Activated CD8-positive, alpha-beta memory T cell treated with anti-CD3 and anti-CD28 coated beads for 36 hours (primary cell): ENCODE data around the gene HECTD4. TPM values are rescaled to one million over a fixed set of nuclear protein-coding genes. Genes with fewer than 3 reads are reported as not detected.
"Not testable (repeated sequence)": the region's sequence is repeated elsewhere in the genome, so short reads cannot be mapped to it uniquely, and the experiment has no call there.

Experiments
- CTCF ChIA-PET: fragments of 350-600 bp; sonication (Branson Sonifier 250); formaldehyde crosslinking; loops from one replicate; lab custom pipeline; 2021; ENCODE audit warnings: antibody characterized with exemption; lab: Charles Lee
- POLR2A ChIA-PET: fragments of 350-600 bp; sonication (Branson Sonifier 250); formaldehyde crosslinking; loops from one replicate; lab custom pipeline; 2021; ENCODE audit warnings: antibody characterized with exemption; lab: Charles Lee
- total RNA-seq, 2 experiments: library from RNA; stranded (reverse); gene quantifications; one replicate each; pipeline ENCODE4 v1.2.3, GENCODE V29; 2021

The HECTD4 gene
- total RNA-seq, 2 experiments from 2014 or later, result 23.4 to 29.0 TPM

- ChIA-PET POLR2A (interaction anchor here (0.6 kb wide), 1 partner anchor 35 kb away, joined by 3 read pairs; no protein-coding TSS in a partner anchor), CTCF (no interaction called here)
Measured at GRCh38 chr12:112160611-112161010, 221.6 kb downstream of the HECTD4 start.

DNA sequence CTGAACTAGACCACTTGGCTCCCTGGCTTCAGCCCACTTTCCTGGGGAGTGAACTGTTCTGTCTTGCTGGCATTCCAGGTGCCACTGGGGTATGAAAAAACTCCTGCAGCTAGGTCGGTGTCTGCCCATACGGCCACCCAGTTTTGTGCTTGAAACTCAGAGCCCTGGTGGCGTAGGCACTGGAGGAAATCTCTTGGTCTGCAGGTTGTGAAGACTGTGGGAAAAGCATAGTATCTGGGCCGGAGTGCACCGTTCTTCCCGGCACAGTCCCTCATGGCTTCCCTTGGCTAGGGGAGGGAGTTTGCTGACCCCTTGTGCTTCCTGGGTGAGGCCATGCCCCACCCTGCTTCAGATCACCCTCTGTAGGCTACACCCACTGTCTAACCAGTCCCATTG, 223.1 kb downstream of the HECTD4 start:
- POLR2A ChIA-PET, result no interaction called here
- CTCF ChIA-PET, result interaction anchor here (1.1 kb wide), 1 partner anchor 39 kb away, joined by 3 read pairs; no protein-coding TSS in a partner anchor

- POLR2A ChIA-PET, result not testable (repeated sequence)
- CTCF ChIA-PET, result interaction anchor here (1.1 kb wide), 1 partner anchor 39 kb away, joined by 3 read pairs; no protein-coding TSS in a partner anchor
Measured at GRCh38 chr12:112158461-112159145, 223.6 kb downstream of the HECTD4 start.

- ChIA-PET POLR2A (no interaction called here), CTCF (no interaction called here)
Measured at GRCh38 chr12:112153893-112154219, 228.4 kb downstream of the HECTD4 start.

DNA sequence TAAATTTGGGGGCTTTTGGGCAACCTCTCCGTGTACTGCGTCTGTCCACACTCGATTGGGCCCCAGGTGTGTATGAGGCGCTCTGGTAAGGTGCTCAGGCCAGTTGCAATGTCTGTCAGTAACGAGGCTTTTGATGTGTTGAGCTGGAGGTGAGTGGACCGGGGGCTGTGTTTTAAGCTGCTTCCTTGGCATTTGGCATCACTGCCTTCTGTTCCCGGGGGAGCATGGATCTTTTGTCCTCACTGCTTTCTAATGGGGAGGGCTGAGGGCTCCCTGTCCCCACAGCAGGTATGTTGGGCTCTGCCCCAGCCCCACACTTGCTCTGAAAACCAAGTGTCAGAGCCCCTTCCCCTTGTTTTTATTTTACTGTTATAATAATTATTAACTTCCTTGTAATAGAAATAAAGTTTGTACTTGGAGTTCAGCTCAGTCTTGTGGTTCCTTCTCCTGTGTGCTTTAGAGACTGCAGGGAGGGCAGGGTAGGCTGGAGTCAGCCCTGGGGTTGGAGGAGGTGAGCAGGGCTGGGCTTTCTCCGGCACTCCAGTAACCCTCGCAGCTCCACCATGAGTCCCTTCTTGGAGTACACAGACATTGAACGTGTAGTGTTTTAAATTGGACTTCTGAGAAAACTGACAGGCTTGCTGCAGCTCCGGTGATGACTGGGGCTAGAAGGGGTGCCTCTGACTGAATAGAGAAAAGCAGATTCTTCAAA, 228.9 kb downstream of the HECTD4 start:
- CTCF ChIA-PET, result interaction anchor here (0.6 kb wide), 1 partner anchor 153 kb away, joined by 3 read pairs; no protein-coding TSS in a partner anchor
- POLR2A ChIA-PET, result no interaction called here

DNA sequence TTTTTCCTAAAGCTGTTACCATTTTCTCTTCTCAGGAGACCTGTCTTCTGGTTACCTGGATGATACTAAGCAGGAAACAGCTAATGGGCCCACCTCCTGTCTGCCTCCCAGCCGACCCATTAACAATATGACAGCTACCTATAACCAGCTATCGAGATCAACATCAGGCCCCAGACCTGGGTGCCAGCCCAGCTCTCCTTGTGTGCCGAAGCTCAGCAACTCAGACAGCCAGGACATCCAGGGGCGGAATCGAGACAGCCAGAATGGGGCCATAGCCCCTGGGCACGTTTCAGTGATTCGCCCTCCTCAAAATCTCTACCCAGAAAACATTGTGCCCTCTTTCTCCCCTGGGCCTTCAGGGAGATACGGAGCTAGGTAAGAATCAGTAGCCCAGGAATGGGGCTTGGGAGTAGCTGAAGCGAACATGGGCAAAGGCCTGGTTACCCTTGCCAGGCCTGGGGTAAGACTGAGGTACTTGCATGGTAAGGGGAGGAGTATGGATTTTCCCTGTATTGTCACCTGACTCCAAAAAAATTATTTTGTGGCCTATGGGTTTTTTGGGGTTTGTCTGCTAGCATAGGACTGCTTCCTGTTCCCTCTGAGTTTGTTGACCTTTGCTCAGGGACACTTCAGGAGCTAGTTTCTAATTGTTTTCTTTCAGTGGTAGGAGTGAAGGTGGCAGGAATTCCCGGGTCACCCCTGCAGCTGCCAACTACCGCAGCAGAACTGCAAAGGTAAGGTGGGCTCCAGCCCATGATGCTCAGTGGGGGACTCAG, 230.3 kb downstream of the HECTD4 start:
- CTCF ChIA-PET, result no interaction called here

DNA sequence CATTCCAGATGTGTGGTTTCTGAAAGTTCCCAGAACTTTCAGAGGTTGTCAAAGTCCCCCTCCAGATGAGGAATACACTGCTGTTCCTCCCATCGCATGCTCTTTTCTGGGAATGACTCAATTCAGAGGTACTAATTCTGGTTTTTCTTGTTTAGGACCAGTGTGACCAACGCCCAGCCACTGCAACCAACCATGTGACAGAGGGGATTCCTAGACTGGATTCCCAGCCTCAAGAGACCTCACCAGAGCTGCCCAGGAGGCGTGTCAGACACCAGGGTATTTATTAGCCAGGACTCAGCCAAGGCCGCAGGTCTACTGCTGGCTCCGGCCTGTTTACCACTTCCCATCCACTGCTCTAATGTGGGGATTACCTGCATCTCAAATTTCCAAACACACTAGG, 232.6 kb downstream of the HECTD4 start:
- ChIA-PET POLR2A (no interaction called here), CTCF (no interaction called here)

More for the DNA sequence above, 230.3 kb downstream of the HECTD4 start:
- POLR2A ChIA-PET, result no interaction called here

- ChIA-PET POLR2A (no interaction called here), CTCF (no interaction called here)
Measured at GRCh38 chr12:112148031-112148513, 234.2 kb downstream of the HECTD4 start.

DNA sequence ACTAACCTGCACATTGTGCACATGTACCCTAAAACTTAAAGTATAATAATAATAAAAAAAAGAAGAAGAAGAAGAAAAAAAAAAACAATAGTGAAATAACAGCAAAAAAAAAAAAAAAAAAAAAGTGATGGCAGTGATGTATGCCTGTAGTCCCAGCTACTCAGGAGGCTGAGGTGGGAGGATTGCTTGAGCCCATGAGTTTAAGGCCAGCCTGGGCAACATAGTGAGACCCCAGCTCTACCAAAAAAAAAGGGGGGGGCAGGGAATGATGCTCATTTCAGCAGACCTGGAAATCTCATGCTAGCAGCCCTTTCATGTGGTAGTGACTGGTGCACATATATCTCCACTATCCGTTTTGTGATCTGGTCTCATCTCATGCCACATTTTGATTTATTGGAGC, 236.1 kb downstream of the HECTD4 start:
- ChIA-PET CTCF (interaction anchor here (0.6 kb wide), 1 partner anchor 61 kb away, joined by 4 read pairs; no protein-coding TSS in a partner anchor), POLR2A (no interaction called here)

- ChIA-PET CTCF (no interaction called here), POLR2A (no interaction called here)
Measured at GRCh38 chr12:112140728-112141127, 241.5 kb downstream of the HECTD4 start.

DNA sequence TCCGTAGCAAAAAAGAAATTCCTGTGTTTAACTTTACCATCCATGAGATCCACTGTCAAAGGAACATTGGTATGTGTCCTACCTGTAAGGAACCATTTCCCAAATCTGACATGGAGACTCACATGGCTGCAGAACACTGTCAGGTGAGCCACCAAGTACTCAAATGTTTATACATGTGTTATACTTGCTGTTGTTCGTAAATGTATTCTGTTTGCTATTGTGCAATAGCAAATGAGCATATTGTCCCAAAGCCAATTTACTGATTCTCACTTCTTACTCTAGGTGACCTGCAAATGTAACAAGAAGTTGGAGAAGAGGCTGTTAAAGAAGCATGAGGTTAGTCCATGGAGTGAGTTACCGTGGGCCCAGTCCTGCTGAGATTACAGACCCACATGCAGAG, 247.5 kb downstream of the HECTD4 start:
- CTCF ChIA-PET, result no interaction called here
- POLR2A ChIA-PET, result no interaction called here

DNA sequence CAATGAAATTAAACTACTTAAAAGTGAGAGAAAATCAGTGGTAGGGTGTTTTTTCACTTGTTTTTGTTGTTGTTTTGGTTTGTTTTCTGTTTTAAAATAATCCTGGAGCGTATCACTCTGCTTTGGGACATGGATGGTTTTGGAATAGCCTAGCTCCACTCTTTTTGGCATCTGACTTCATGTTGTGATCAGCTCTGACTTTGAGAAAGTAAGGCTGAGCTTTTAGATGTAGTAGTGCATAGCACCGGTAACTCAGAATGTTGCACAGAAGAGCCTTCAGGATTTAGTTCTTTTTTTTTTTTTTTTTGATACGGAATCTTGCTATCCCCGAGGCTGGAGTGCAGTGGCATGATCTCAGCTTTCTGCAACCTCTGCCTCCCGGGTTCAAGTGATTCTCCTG, 248.8 kb downstream of the HECTD4 start:
- POLR2A ChIA-PET, result no interaction called here
- CTCF ChIA-PET, result interaction anchor here (0.6 to 1.5 kb wide), 4 partner anchors 27 to 290 kb away, joined by 3 to 4 read pairs (median 3); no protein-coding TSS in a partner anchor

DNA sequence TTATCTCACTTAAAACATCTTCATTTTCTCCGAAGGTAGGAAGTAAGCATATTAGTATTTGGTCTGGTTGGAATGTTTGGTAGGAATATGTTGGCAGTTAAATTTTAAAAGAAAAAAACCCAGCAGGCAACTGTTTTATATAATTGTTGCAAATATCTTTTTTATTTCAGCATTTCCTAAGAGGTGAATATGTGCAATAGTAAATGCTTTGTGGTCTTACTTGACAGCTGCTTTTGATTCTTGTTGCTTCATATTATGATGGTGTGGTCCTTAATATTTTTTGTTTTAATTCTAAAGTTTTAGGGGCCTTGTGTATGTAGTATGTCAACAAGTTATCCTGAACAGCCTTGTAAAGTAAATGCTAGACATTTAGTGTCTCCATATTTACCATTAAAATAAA, 250.5 kb downstream of the HECTD4 start:
- ChIA-PET POLR2A (interaction anchor here (0.6 kb wide), 1 partner anchor 117 kb away, joined by 6 read pairs; no protein-coding TSS in a partner anchor), CTCF (interaction anchor here (1.5 kb wide), 1 partner anchor 17 kb away, joined by 3 read pairs; no protein-coding TSS in a partner anchor)

DNA sequence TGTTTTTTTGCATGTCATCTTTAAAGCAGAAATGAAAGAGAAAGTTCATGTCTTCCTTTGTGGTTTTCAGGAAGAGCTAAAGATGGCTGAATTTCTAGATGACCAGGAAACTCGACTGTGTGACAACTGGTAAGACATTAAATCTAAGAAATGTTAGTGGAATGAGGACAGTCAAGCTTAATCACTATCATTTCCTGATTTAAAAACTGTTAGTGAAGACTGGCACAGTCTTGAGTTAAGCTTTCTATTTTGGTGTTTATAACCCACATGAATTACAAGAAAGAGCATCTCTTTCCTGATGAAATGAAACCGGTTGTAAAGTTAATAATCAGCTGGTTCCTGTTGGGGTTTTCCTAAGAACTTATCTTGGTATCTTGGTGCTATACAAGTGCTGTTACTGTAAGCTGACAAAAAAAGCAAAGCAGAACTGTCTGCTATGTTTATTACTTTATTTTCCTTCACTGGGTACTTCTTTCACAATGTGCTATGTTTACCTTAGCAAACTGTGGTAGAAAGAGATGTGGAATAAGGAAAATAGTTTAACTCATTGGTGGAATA, 251.7 kb downstream of the HECTD4 start:
- ChIA-PET CTCF (interaction anchor here (0.8 kb wide), 1 partner anchor 33 kb away, joined by 5 read pairs; no protein-coding TSS in a partner anchor), POLR2A (interaction anchor here (0.7 to 1.6 kb wide), 4 partner anchors 21 to 46 kb away, joined by 3 to 7 read pairs (median 5); partner anchors contain the start of gene NAA25)

DNA sequence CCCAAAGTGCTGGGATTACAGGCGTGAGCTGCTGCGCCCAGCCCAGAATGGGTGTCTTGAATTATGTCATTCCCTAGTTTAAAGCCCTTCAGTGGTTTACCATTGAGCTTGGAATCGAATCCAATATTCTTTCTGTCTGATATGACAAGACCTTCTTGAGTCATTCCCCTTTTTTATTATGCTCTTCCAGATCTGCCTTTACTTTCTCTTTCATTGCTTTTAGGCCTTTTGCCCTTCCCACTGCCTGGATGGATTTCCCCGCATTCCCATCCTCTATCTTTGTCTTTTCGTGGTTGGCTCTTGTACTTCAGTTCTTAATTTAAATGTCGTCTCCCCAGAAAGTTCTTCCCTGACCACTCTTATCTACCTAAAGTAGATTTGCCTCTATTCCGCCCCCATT, 255.3 kb downstream of the HECTD4 start:
- ChIA-PET POLR2A (interaction anchor here (0.6 to 2.5 kb wide), 3 partner anchors 18 to 43 kb away, joined by 3 to 9 read pairs (median 6); no protein-coding TSS in a partner anchor), CTCF (interaction anchor here (3.2 kb wide), 1 partner anchor 20 kb away, joined by 12 read pairs; no protein-coding TSS in a partner anchor)

DNA sequence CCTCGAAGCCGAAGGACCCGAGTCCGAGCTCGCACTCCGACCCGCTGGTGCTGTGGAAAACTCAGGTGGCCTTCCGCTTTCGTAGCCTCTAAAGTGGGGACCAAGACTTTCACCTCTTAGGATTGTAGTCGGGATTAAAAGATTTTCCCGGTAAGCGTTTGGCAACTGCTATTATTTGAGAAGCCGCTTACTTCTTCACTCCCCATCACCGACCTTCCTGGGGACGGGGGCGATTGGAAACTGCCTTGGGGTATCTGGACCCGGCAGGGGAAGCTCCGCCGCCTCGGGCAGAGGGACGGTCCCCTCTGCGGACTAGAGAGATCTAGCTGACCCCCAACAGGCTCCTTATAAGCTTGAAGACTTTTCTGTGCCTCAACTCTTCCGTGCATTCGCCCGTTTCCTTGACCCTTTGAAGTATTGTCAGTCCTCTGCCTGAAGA, 256.2 kb downstream of the HECTD4 start:
- POLR2A ChIA-PET, result interaction anchor here (0.5 to 2.5 kb wide), 7 partner anchors 17 to 1563 kb away, joined by 3 to 9 read pairs (median 4); no protein-coding TSS in a partner anchor
- CTCF ChIA-PET, result interaction anchor here (1.0 to 3.2 kb wide), 2 partner anchors 19 to 49 kb away, joined by 3 to 12 read pairs; no protein-coding TSS in a partner anchor

DNA sequence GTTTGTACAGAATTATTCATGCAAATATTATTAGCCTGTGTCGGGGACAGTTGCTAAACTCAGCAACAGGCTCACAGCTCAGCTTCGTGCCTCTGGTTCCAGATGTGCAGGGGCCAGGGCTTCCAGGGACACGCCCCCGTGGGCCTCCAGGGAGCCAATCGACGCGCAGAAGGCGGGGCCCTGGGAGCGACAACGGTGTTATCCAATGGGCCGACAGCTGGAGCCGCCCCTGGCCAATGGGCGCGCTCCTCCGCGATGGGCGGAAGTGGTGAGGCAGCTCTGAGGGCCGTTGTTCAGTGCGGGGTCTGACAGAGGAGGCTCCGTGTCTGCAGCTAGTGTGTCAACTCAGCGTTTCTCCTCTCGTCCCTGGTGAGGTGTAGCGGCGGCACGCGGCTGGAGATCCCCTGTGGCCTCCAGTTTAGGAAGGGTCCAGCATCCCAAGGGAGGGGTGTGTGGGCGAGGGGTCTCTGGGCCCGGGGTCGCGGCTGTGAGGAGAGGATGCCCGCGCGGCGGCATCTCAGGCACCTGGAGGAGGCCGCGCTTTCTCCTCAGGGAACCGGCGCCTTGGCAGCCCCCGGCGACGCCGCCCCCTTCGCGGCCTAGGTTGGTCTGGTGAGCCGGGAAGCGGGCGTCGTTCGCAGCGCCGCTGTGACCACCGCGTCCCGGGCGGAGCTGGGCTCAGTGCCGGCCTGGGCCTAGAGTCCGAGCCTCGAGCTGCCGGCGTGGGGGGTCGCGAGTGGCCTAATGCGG, 256.8 kb downstream of the HECTD4 start, which contains the start of gene TRAFD1:
TSS of gene TRAFD1 (plus strand) at position 311 of the 750 bp plus-strand sequence. CDS start 4,963 bp downstream, outside the sequence.
- ChIA-PET POLR2A (interaction anchor here (0.6 to 2.5 kb wide), 12 partner anchors 16 to 1562 kb away, joined by 3 to 16 read pairs (median 4); partner anchors contain the start of gene ERP29), CTCF (interaction anchor here (1.0 to 3.2 kb wide), 3 partner anchors 16 to 49 kb away, joined by 3 to 12 read pairs (median 5); partner anchors contain the start of gene NAA25)
